Measurements from ENCODE around the gene ERN2.

Gene ERN2

DNA sequence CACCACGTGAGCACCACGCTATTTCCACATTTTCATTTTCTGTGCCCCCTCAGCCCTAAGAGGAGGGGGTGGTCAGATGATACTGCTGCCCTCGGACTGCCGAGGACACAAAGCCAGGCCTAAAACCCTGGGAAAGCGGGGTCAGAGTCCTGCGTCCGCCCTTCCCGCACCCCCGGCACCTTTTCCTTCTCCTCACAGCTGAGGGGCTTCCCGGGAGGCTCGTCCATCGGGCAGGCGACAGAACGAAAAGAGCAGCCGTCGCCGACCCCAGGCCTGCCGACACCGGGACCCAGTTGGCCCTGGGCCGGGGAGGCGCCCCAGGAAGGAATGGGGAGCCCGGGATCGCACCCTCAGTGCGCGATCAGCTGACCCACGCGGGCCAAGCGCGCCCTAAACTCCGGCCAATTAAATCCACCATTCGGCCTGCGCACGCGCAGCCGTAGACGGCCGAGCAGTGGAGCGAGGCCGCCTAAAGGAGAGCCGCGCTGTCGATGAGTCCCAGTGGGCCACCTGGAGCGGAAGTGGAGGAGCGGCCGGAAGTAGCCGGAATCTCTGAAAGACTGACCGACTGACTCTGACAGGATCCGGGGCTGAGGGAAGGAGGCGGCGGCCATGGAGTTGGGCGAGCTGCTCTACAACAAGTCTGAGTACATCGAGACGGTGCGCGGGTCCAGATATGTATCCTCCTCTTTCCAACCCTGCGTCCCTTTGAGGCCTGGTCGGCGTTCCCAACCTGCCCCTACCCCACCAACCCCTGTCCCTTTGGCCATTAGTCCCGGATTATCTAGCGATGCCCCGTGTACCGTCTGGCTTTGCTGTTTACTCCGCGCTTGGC, 71.9 kb downstream of the ERN2 start, which contains the start of the genes DCTN5 and PALB2:
DCTN5 (plus strand) TSS at position 536 of the 835 bp plus-strand sequence; CDS start at position 613, 77 bp downstream.
PALB2 (minus strand) TSS at position 380 of the 835 bp plus-strand sequence; CDS start at position 227, 153 bp downstream.
- DNase-seq (ENCODE audit: low read depth, low spot score) = peak; percentile 77

DNA sequence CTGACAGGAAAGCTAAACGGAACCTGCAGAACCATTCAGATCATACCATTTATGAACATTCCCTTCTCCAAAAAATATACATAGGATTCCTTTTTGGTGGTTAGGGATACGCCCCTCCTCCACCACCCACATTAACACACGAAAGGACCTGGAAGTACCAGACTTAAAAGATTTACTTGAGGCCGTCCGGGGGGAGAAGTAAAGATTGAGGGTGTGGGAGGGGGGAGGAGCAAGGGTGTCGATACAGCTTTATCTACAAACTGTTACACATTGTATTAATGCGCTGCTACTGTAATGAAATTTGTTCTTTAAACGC, 72.4 kb downstream of the ERN2 start:
- DNase-seq (ENCODE audit: low read depth, low spot score) = no peak

Data from brain pericyte (primary cell).